ENCODE results near the gene SAMD9L. TPM values are rescaled to one million over a fixed set of nuclear protein-coding genes. Genes with fewer than 3 reads are reported as not detected.

Gene SAMD9L
- total RNA-seq, 1 experiment from 2014 or later = not detected

DNA sequence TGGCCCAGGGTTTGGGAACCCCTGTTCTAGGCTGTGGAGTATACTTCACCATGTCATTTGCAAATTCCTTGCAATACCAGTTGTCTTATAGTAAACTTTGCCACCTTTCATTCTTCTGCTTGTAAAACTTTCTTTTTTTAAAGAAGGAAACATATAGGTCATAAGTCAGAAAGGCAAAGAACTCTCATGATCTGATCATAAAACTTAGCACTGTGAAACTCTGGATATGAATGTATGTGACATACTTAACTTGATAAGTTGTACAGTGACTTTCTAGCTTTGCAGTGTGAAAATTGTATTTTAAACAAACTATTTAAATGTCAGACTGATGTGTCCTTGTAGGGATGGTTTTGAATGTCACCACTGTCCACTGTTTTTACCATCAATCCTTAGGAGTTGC lies 31.0 kb upstream of the SAMD9L start:
- H3K36me3 Mint-ChIP-seq (ENCODE audit: insufficient read depth in 1 of 3, low read depth in 3 of 3) = no peaks in the 10 kb centered on the region
- no peak for DNase-seq
- Histone ChIP-seq H3K79me1 (ENCODE audit: insufficient read depth, low read depth, low read length, poor library complexity, severe bottlenecking) (no peaks in the 10 kb centered on the region), H3K23ac (ENCODE audit: insufficient read length, low read depth, low read length) (no peak overlapping the region), H2BK20ac (ENCODE audit: low read depth, low read length, poor library complexity, severe bottlenecking) (no peak overlapping the region), H3T11ph (ENCODE audit: low read length) (no peak overlapping the region), H3K4me1 (ENCODE audit: insufficient read depth, low read length) (no peaks in the 10 kb centered on the region), H3K4ac (ENCODE audit: low read depth, low read length) (no peak overlapping the region), H3K79me2 (ENCODE audit: insufficient read depth, low read length) (no peaks in the 10 kb centered on the region), H3K9ac (ENCODE audit: extremely low read depth, insufficient read length, low read length) (no peak overlapping the region), H3K23me2 (ENCODE audit: insufficient read length, low read depth, low read length, poor library complexity, severe bottlenecking) (no peaks in the 10 kb centered on the region), H2BK12ac (ENCODE audit: insufficient read length, low read depth, low read length) (no peak overlapping the region), H3K56ac (ENCODE audit: insufficient read length, low read depth, low read length) (no peak overlapping the region), H3K18ac (ENCODE audit: insufficient read length, low read depth, low read length) (no peak overlapping the region), H3K14ac (ENCODE audit: insufficient read depth, low read length) (no peak overlapping the region), H3K27me3 (ENCODE audit: insufficient read depth, low read length) (no peaks in the 10 kb centered on the region; the same call in 1 of the 2 replicates), H4K5ac (ENCODE audit: insufficient read length, low read depth, low read length) (no peak overlapping the region), H2BK15ac (ENCODE audit: low read depth, low read length) (no peak overlapping the region), H4K8ac (replicated peaks; ENCODE audit: insufficient read length, low read depth, low read length) (no peak overlapping the region), H2BK120ac (ENCODE audit: low read depth, low read length, poor library complexity, severe bottlenecking) (no peak overlapping the region), H4K91ac (ENCODE audit: insufficient read length, low read depth, low read length) (no peak overlapping the region), H2BK5ac (ENCODE audit: insufficient read length, low read length) (no peak overlapping the region), H4K20me1 (ENCODE audit: control insufficient read depth, insufficient read depth, insufficient read length) (no peaks in the 10 kb centered on the region), H2AK5ac (ENCODE audit: insufficient read length, low read length) (no peak overlapping the region), H3K9me3 (ENCODE audit: control insufficient read depth, low read depth, low read length) (no peaks in the 10 kb centered on the region), H3K4me2 (ENCODE audit: insufficient read depth, insufficient read length, low read length) (no peak overlapping the region), H2AFZ (ENCODE audit: low read length) (no peak overlapping the region), H3K27ac (ENCODE audit: insufficient read length, low read depth, low read length) (no peak overlapping the region)
- peaks cover 5% of the 10 kb centered on the region; the same call in 1 of the 2 replicates for H3K27me3 Mint-ChIP-seq (ENCODE audit: low read depth)
- no peaks in the 10 kb centered on the region for H3K4me1 Mint-ChIP-seq
- TF ChIP-seq, protein P1, sequence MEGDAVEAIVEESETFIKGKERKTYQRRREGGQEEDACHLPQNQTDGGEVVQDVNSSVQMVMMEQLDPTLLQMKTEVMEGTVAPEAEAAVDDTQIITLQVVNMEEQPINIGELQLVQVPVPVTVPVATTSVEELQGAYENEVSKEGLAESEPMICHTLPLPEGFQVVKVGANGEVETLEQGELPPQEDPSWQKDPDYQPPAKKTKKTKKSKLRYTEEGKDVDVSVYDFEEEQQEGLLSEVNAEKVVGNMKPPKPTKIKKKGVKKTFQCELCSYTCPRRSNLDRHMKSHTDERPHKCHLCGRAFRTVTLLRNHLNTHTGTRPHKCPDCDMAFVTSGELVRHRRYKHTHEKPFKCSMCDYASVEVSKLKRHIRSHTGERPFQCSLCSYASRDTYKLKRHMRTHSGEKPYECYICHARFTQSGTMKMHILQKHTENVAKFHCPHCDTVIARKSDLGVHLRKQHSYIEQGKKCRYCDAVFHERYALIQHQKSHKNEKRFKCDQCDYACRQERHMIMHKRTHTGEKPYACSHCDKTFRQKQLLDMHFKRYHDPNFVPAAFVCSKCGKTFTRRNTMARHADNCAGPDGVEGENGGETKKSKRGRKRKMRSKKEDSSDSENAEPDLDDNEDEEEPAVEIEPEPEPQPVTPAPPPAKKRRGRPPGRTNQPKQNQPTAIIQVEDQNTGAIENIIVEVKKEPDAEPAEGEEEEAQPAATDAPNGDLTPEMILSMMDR (conservative IDR thresholded peaks at IDR 0.05) = no peak
- no peak overlapping the region for H3K4me3 Mint-ChIP-seq
- H3K9me3 Mint-ChIP-seq = peaks cover 0 to 2% of the 10 kb centered on the region in 2 experiments; a peak in 1 of 5 replicates
- H3K27ac Mint-ChIP-seq = no peak overlapping the region
